IPS DF 6.9 (cell line): ENCODE data around the gene CSN2.

Source experiments
- DNase-seq: peaks from one replicate; pipeline ENCODE4 v3.0.0-alpha.2; 2013; ENCODE audit warnings: low read depth, low spot score
- H3K27ac ChIP-seq: one replicate; pipeline ENCODE4 v1.5.1; 2013; ENCODE audit warnings: low read length, control low read depth
- H3K27me3 ChIP-seq: 2 replicates; pipeline ENCODE4 v1.6.1; 2013; ENCODE audit warnings: mild to moderate bottlenecking, low read length; ENCODE audit not compliant: control insufficient read depth, insufficient read depth
- H3K36me3 ChIP-seq: 2 replicates; pipeline ENCODE4 v1.6.1; 2013; ENCODE audit warnings: low read length; ENCODE audit not compliant: control insufficient read depth, insufficient read depth
- H3K4me1 ChIP-seq: 2 replicates; pipeline ENCODE4 v1.6.1; 2013; ENCODE audit warnings: low read length; ENCODE audit not compliant: control insufficient read depth, insufficient read depth
- H3K4me3 ChIP-seq: 2 replicates; pipeline ENCODE4 v1.5.1; 2013; ENCODE audit warnings: mild to moderate bottlenecking, low read length
- H3K9me3 ChIP-seq: 2 replicates; pipeline ENCODE4 v1.6.1; 2013; ENCODE audit warnings: low read length, inconsistent platforms; ENCODE audit not compliant: control insufficient read depth, insufficient read depth
- WGBS: extraction: QIAGEN DNeasy Blood & Tissue Kit; methylation state at CpG from one replicate; pipeline ENCODE4 v1.1.7; 2013; ENCODE audit warnings: mixed read lengths, missing lambda C conversion rate; ENCODE audit not compliant: insufficient read length, insufficient coverage; 5-methylcytosine and 5-hydroxymethylcytosine counted together

CSN2 gene

GRCh38 chr4:69965628-69966027 is at the start of gene CSN2:
Gene CSN2, minus strand, starts transcription at chr4:69965728. Its CDS starts 4,733 bp downstream, at chr4:69960995.
- Histone ChIP-seq H3K36me3 (no peaks in the 10 kb centered on the region), H3K27ac (no peak within 1 kb of the TSS), H3K4me3 (no peak within 1 kb of the TSS), H3K27me3 (no peaks in the 10 kb centered on the region), H3K4me1 (no peaks in the 10 kb centered on the region), H3K9me3 (no peaks in the 10 kb centered on the region)
- no CpG with 5 or more reads among the region's 2 CpGs for WGBS
- no peak for DNase-seq

- Histone ChIP-seq H3K9me3 (no peaks in the 10 kb centered on the region), H3K4me3 (no peak overlapping the region), H3K36me3 (no peaks in the 10 kb centered on the region), H3K4me1 (no peaks in the 10 kb centered on the region), H3K27ac (no peak overlapping the region), H3K27me3 (no peaks in the 10 kb centered on the region)
- DNase-seq = no peak
- no CpG with 5 or more reads among the region's 3 CpGs for WGBS
These were observed 43.2 kb upstream of the CSN2 start for GRCh38 chr4:70008771-70009170.

GRCh38 chr4:70002507-70002906 is 37.0 kb upstream of the CSN2 start:
- Histone ChIP-seq H3K36me3 (no peaks in the 10 kb centered on the region), H3K4me1 (no peaks in the 10 kb centered on the region), H3K27ac (no peak overlapping the region), H3K9me3 (no peaks in the 10 kb centered on the region), H3K27me3 (no peaks in the 10 kb centered on the region), H3K4me3 (no peak overlapping the region)
- no peak for DNase-seq

GRCh38 chr4:70000711-70001110 is 35.2 kb upstream of the CSN2 start:
- Histone ChIP-seq H3K36me3 (no peaks in the 10 kb centered on the region), H3K27me3 (no peaks in the 10 kb centered on the region), H3K4me1 (no peaks in the 10 kb centered on the region), H3K9me3 (no peaks in the 10 kb centered on the region), H3K4me3 (no peak overlapping the region), H3K27ac (no peak overlapping the region)
- no peak for DNase-seq
- no CpG with 5 or more reads among the region's 1 CpG for WGBS

GRCh38 chr4:69999420-69999819 is 33.9 kb upstream of the CSN2 start:
- no peaks in the 10 kb centered on the region for H3K36me3 ChIP-seq
- no peaks in the 10 kb centered on the region for H3K4me1 ChIP-seq
- H3K4me3 ChIP-seq = no peak overlapping the region
- H3K9me3 ChIP-seq = no peaks in the 10 kb centered on the region
- WGBS = no CpG with 5 or more reads among the region's 3 CpGs
- DNase-seq = no peak
- H3K27ac ChIP-seq = no peak overlapping the region
- no peaks in the 10 kb centered on the region for H3K27me3 ChIP-seq

GRCh38 chr4:69995526-69996016 is 30.0 kb upstream of the CSN2 start, which contains the start of gene STATH:
Gene STATH, plus strand, starts transcription at chr4:69995966. Its CDS starts 2,472 bp downstream, at chr4:69998438.
- WGBS = no CpG with 5 or more reads among the region's 3 CpGs
- H3K4me1 ChIP-seq = no peaks in the 10 kb centered on the region
- H3K9me3 ChIP-seq = no peaks in the 10 kb centered on the region
- no peak for DNase-seq
- no peak within 1 kb of the TSS for H3K4me3 ChIP-seq
- no peak within 1 kb of the TSS for H3K27ac ChIP-seq
- H3K27me3 ChIP-seq = no peaks in the 10 kb centered on the region
- no peaks in the 10 kb centered on the region for H3K36me3 ChIP-seq

GRCh38 chr4:69994782-69995181 is 29.3 kb upstream of the CSN2 start:
- Histone ChIP-seq H3K36me3 (no peaks in the 10 kb centered on the region), H3K9me3 (no peaks in the 10 kb centered on the region), H3K4me3 (no peak overlapping the region), H3K27ac (no peak overlapping the region), H3K4me1 (no peaks in the 10 kb centered on the region), H3K27me3 (no peaks in the 10 kb centered on the region)
- no peak for DNase-seq
- no CpG with 5 or more reads among the region's 5 CpGs for WGBS

- H3K27me3 ChIP-seq = no peaks in the 10 kb centered on the region
- no peak overlapping the region for H3K27ac ChIP-seq
- WGBS = no CpG with 5 or more reads among the region's 4 CpGs
- no peaks in the 10 kb centered on the region for H3K4me1 ChIP-seq
- no peaks in the 10 kb centered on the region for H3K36me3 ChIP-seq
- H3K4me3 ChIP-seq = no peak overlapping the region
- no peak for DNase-seq
- no peaks in the 10 kb centered on the region for H3K9me3 ChIP-seq
These were observed 25.5 kb upstream of the CSN2 start for GRCh38 chr4:69991016-69991415.

- Histone ChIP-seq H3K4me1 (no peaks in the 10 kb centered on the region), H3K27me3 (no peaks in the 10 kb centered on the region), H3K4me3 (no peak overlapping the region), H3K27ac (no peak overlapping the region), H3K9me3 (no peaks in the 10 kb centered on the region), H3K36me3 (no peaks in the 10 kb centered on the region)
- no peak for DNase-seq
- no CpG with 5 or more reads among the region's 1 CpG for WGBS
These were observed 21.1 kb upstream of the CSN2 start for GRCh38 chr4:69986663-69987062.

- no peaks in the 10 kb centered on the region for H3K9me3 ChIP-seq
- no peaks in the 10 kb centered on the region for H3K4me1 ChIP-seq
- WGBS = no CpG with 5 or more reads among the region's 2 CpGs
- H3K4me3 ChIP-seq = no peak overlapping the region
- H3K27ac ChIP-seq = no peak overlapping the region
- H3K27me3 ChIP-seq = no peaks in the 10 kb centered on the region
- peak; percentile 1 for DNase-seq
- no peaks in the 10 kb centered on the region for H3K36me3 ChIP-seq
These were observed 18.5 kb upstream of the CSN2 start for GRCh38 chr4:69984030-69984443.

- Histone ChIP-seq H3K9me3 (no peaks in the 10 kb centered on the region), H3K27ac (no peak overlapping the region), H3K36me3 (no peaks in the 10 kb centered on the region), H3K27me3 (no peaks in the 10 kb centered on the region), H3K4me1 (no peaks in the 10 kb centered on the region), H3K4me3 (no peak overlapping the region)
- DNase-seq = no peak
These were observed 12.1 kb upstream of the CSN2 start for GRCh38 chr4:69977582-69977981.
